Subcutaneous abdominal adipose tissue (tissue), 5 donors: ENCODE data around the gene WWC1.

Source experiments
- H3K27ac ChIP-seq: one replicate; pipeline ENCODE4 v1.7.0; 2013; ENCODE audit warnings: low read depth, mild to moderate bottlenecking, inconsistent platforms, low read length, moderate library complexity
- H3K27me3 ChIP-seq, 5 donors: one replicate each; pipeline ENCODE4 v1.7.0; 2013; ENCODE audit warnings: low read length in 5 of 5, inconsistent platforms in 1 of 5; ENCODE audit not compliant: control insufficient read depth in 5 of 5, insufficient read depth in 4 of 5
- H3K36me3 ChIP-seq, 5 donors: one replicate each; pipeline ENCODE4 v1.7.0; 2013; ENCODE audit warnings: low read length in 5 of 5; ENCODE audit not compliant: control insufficient read depth in 5 of 5, insufficient read depth in 5 of 5
- H3K4me1 ChIP-seq, 5 donors: one replicate each; pipeline ENCODE4 v1.7.0; 2013; ENCODE audit warnings: low read length in 5 of 5, mild to moderate bottlenecking in 3 of 5, moderate library complexity in 1 of 5; ENCODE audit not compliant: control insufficient read depth in 5 of 5, insufficient read depth in 5 of 5
- H3K4me3 ChIP-seq, 5 donors: one replicate each; pipeline ENCODE4 v1.7.0; 2013; ENCODE audit warnings: low read length in 5 of 5, low read depth in 1 of 5
- H3K9ac ChIP-seq, 5 donors: one replicate each; pipeline ENCODE4 v1.7.0; 2013; ENCODE audit warnings: low read length in 5 of 5, mild to moderate bottlenecking in 4 of 5, moderate library complexity in 3 of 5
- H3K9me3 ChIP-seq, 5 donors: one replicate each; pipeline ENCODE4 v1.7.0; 2013; ENCODE audit warnings: low read length in 5 of 5; ENCODE audit not compliant: control insufficient read depth in 5 of 5
- donor health status: healthy.
- donor health status: healthy.
- donor health status: healthy.
- donor health status: healthy.
- donor health status: healthy.

The WWC1 gene

GRCh38 chr5:168316139-168316578 lies 24.7 kb downstream of the WWC1 start:
- Histone ChIP-seq H3K9me3 (no peaks in the 10 kb centered on the region), H3K27ac (no peak overlapping the region), H3K27me3 (no peaks in the 10 kb centered on the region), H3K4me1 (no peaks in the 10 kb centered on the region), H3K4me3 (no peak overlapping the region), H3K9ac (no peak overlapping the region), H3K36me3 (no peaks in the 10 kb centered on the region)

GRCh38 chr5:168317096-168317520 lies 25.7 kb downstream of the WWC1 start:
- H3K27ac ChIP-seq: no peak overlapping the region

GRCh38 chr5:168317521-168318147 lies 26.2 kb downstream of the WWC1 start:
- Histone ChIP-seq H3K27ac (no peak overlapping the region), H3K27me3 (no peaks in the 10 kb centered on the region), H3K4me1 (no peaks in the 10 kb centered on the region), H3K4me3 (no peak overlapping the region), H3K9me3 (no peaks in the 10 kb centered on the region), H3K36me3 (no peaks in the 10 kb centered on the region), H3K9ac (no peak overlapping the region)

More at GRCh38 chr5:168317096-168317520, 25.7 kb downstream of the WWC1 start:
- H3K36me3 ChIP-seq: no peaks in the 10 kb centered on the region
- H3K9ac ChIP-seq: no peak overlapping the region
- no peaks in the 10 kb centered on the region for H3K27me3 ChIP-seq
- no peaks in the 10 kb centered on the region for H3K4me1 ChIP-seq
- no peaks in the 10 kb centered on the region for H3K9me3 ChIP-seq
- H3K4me3 ChIP-seq: no peak overlapping the region

GRCh38 chr5:168318240-168318639 lies 26.8 kb downstream of the WWC1 start:
- Histone ChIP-seq H3K27ac (no peak overlapping the region), H3K27me3 (no peaks in the 10 kb centered on the region), H3K36me3 (no peaks in the 10 kb centered on the region), H3K4me3 (no peak overlapping the region), H3K9me3 (no peaks in the 10 kb centered on the region), H3K4me1 (no peaks in the 10 kb centered on the region), H3K9ac (no peak overlapping the region)

GRCh38 chr5:168319774-168320173 lies 28.3 kb downstream of the WWC1 start:
- H3K27ac ChIP-seq: no peak overlapping the region
- H3K36me3 ChIP-seq: no peaks in the 10 kb centered on the region
- H3K27me3 ChIP-seq: no peaks in the 10 kb centered on the region
- no peak overlapping the region for H3K4me3 ChIP-seq
- H3K9ac ChIP-seq: no peak overlapping the region
- H3K4me1 ChIP-seq: no peaks in the 10 kb centered on the region
- H3K9me3 ChIP-seq: no peaks in the 10 kb centered on the region

GRCh38 chr5:168320805-168321204 lies 29.4 kb downstream of the WWC1 start:
- Histone ChIP-seq H3K27ac (no peak overlapping the region), H3K4me1 (no peaks in the 10 kb centered on the region), H3K9me3 (no peaks in the 10 kb centered on the region), H3K36me3 (no peaks in the 10 kb centered on the region), H3K27me3 (no peaks in the 10 kb centered on the region), H3K9ac (no peak overlapping the region), H3K4me3 (no peak overlapping the region)

- peaks cover 0 to 4% (median 0%) of the 10 kb centered on the region in 5 donors for H3K27me3 ChIP-seq
- H3K4me3 ChIP-seq: no peak overlapping the region
- no peaks in the 10 kb centered on the region for H3K4me1 ChIP-seq
- H3K9ac ChIP-seq: no peak overlapping the region
- H3K36me3 ChIP-seq: no peaks in the 10 kb centered on the region
- H3K27ac ChIP-seq: no peak overlapping the region
- no peaks in the 10 kb centered on the region for H3K9me3 ChIP-seq
These were observed 33.6 kb downstream of the WWC1 start for GRCh38 chr5:168324859-168325630.

GRCh38 chr5:168327019-168327421 lies 35.6 kb downstream of the WWC1 start:
- Histone ChIP-seq H3K9ac (no peak overlapping the region), H3K9me3 (no peaks in the 10 kb centered on the region), H3K4me3 (no peak overlapping the region), H3K4me1 (no peaks in the 10 kb centered on the region), H3K27ac (no peak overlapping the region), H3K36me3 (no peaks in the 10 kb centered on the region), H3K27me3 (peaks cover 0 to 6% (median 2%) of the 10 kb centered on the region in 5 donors)

GRCh38 chr5:168327451-168327850 lies 36.0 kb downstream of the WWC1 start:
- no peak overlapping the region for H3K4me3 ChIP-seq
- no peaks in the 10 kb centered on the region for H3K36me3 ChIP-seq
- no peaks in the 10 kb centered on the region for H3K4me1 ChIP-seq
- no peak overlapping the region for H3K9ac ChIP-seq
- no peak overlapping the region for H3K27ac ChIP-seq
- H3K27me3 ChIP-seq: peaks cover 0 to 6% (median 2%) of the 10 kb centered on the region in 5 donors
- H3K9me3 ChIP-seq: no peaks in the 10 kb centered on the region

- Histone ChIP-seq H3K9me3 (no peaks in the 10 kb centered on the region), H3K27ac (no peak overlapping the region), H3K4me3 (no peak overlapping the region), H3K9ac (no peak overlapping the region), H3K36me3 (no peaks in the 10 kb centered on the region), H3K4me1 (no peaks in the 10 kb centered on the region), H3K27me3 (peaks cover 0 to 6% (median 2%) of the 10 kb centered on the region in 5 donors)
These were observed 36.5 kb downstream of the WWC1 start for GRCh38 chr5:168327994-168328393.
